Fibroblast of pulmonary artery (primary cell): ENCODE measurements around the gene IGSF22.

Source experiments
- DNase-seq: peaks from one replicate; pipeline ENCODE4 v3.0.0-alpha.2; 2010; ENCODE audit warnings: low read depth
- H3K4me3 ChIP-seq: replicated peaks from 2 replicates; pipeline ENCODE4 v1.5.1; 2011; ENCODE audit warnings: low read depth, mild to moderate bottlenecking, control low read depth, low read length, moderate library complexity
- TF ChIP-seq, protein P1 (sequence below): IDR thresholded peaks from 2 replicates; pipeline ENCODE4 v1.5.1; 2011; ENCODE audit warnings: mild to moderate bottlenecking, control low read depth, low read length, inconsistent platforms; ENCODE audit errors: missing control alignments

Gene IGSF22

DNA sequence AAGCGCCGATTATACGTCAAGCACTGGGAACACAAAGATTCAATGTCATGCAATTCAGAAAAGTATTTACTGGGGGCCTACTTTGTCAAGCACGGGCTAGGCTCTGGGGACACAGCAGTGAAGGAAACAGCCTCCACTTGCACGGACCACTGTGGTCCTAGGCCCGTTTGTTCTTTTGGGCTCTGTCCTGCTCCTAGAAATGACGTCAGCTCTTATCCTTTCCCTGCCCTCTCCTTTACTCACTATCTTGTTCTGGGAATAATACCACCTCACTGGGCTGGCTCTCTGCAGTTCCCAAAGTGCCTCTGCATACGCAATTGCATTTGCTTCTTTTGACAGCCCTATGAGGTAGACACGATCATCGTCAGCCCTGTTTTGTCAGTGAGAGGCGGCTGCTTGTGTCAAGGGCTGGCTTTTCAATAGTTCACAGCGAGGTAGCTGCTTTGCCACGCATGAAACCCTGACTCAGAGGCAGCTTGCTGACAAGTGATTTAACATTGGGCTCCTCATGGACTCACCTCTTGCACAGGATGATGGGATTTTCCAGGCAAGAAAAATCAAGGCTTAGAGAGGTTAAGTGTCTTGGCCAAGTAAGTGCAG, 22.9 kb upstream of the IGSF22 start:
- TF ChIP-seq, protein P1, sequence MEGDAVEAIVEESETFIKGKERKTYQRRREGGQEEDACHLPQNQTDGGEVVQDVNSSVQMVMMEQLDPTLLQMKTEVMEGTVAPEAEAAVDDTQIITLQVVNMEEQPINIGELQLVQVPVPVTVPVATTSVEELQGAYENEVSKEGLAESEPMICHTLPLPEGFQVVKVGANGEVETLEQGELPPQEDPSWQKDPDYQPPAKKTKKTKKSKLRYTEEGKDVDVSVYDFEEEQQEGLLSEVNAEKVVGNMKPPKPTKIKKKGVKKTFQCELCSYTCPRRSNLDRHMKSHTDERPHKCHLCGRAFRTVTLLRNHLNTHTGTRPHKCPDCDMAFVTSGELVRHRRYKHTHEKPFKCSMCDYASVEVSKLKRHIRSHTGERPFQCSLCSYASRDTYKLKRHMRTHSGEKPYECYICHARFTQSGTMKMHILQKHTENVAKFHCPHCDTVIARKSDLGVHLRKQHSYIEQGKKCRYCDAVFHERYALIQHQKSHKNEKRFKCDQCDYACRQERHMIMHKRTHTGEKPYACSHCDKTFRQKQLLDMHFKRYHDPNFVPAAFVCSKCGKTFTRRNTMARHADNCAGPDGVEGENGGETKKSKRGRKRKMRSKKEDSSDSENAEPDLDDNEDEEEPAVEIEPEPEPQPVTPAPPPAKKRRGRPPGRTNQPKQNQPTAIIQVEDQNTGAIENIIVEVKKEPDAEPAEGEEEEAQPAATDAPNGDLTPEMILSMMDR = no peak
- peak; percentile 42 for DNase-seq

DNA sequence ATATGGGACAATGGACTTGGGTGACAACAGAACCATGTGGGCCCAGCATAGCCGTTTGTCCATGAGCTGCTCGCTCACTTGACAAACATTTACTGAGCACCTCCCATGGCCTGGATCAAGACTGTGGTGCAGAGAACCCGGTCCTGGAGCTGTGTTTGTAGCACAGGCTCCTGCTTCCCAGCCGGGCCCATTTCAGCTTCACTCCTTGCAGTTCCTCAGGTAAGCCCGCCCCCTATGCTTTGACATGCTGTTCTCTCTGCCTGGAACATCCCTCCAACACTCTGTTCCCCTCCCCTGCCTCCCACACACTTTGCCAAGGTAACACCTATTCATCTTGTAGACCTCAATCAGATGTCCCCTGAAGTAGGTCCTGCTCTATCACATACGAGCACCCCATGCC, 19.3 kb upstream of the IGSF22 start:
- no peak for DNase-seq
- TF ChIP-seq, protein P1 = no peak
- no peak overlapping the region for H3K4me3 ChIP-seq

More for the DNA sequence above, 22.9 kb upstream of the IGSF22 start:
- no peak overlapping the region for H3K4me3 ChIP-seq

DNA sequence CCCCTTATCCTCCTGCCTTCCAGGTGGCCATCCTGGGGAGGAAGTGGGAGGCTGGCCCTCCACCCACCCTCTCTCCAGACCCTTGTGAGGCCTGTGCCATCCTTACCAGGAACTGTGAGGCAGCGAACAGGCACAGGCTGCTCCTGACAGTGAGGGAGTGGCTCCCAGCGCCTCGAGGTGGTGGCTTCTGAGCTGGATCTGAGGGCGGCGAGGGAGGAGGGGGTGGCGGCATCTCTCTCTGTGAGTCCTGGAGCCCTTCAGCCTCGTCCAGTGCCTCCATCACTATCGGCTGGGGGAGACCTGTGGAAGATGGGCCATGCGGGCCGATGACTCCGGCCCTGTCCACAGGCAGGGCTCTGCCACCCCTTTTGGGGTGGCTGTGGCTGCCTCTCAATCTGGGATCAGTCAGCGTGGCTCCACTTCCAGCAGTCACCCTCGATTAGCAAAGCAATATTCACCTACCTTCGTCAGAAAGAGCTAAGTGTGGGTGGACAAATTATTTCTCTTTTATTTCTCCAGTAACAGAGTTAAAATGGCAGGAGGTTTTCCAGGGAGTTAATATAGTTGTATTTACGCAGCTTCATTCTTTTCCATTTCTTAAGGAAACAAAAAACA, 18.0 kb upstream of the IGSF22 start:
- DNase-seq = no peak
- H3K4me3 ChIP-seq = no peak overlapping the region
- TF ChIP-seq, protein P1 = no peak

DNA sequence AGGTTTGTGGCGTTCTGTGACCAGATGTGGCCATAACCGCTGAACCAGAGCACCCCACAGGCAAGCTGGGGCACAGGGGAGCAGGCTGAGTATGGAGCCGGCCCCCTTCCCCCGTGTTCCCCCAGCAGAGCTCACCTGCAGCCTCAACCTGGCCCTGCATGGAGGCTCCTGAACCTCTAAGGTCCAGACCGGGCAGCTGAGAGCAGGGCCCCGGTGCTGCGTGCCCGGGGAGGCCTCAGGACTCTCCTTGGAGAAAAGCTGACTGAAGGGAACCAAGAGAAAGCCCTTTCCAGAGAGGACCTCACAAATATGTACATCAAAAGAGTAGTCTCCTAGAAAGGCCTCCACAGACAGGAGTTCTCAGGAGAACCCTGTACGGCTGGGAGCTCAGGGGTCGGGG, 17.4 kb upstream of the IGSF22 start:
- TF ChIP-seq, protein P1 = no peak
- no peak for DNase-seq
- no peak overlapping the region for H3K4me3 ChIP-seq

DNA sequence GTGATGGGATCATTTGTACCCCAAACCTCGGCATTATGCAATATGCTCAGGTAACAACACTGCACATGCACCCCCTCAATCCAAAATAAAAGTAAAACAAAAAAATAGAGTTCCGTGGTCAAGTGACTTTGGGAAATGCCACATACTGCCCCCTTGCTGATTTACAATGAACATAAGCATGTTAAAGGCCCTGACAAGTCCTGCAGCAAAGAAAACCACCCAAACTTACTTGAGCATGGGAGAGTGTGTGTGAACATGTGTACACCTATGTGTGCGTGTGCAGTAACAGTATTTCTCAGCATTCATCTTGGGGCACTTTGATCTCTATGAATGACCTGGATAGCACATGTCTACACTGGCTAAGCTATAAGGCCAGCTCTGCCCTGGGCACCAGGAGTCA, 15.8 kb upstream of the IGSF22 start:
- DNase-seq = no peak
- TF ChIP-seq, protein P1 = no peak
- no peak overlapping the region for H3K4me3 ChIP-seq

DNA sequence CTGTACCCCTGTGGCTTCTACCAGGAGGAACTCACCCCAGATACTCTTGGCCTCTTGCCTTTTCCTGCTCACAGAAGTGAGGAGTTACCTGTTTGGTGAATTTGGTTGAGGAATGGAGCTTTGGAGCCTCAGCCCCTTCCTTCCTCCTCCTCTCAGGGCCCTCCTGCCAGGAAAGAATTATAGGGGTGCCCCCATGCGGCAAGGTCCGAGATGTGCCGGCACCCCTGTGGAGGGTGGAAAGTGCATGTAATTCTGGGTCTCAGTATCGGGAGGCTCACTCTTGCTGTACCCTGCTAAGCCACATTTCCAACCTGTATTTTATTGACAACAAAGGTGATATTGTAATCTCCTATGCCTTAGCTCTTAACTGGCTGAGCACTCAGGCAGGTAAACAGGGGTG, 13.7 kb upstream of the IGSF22 start:
- no peak overlapping the region for H3K4me3 ChIP-seq
- TF ChIP-seq, protein P1 = no peak
- no peak for DNase-seq

DNA sequence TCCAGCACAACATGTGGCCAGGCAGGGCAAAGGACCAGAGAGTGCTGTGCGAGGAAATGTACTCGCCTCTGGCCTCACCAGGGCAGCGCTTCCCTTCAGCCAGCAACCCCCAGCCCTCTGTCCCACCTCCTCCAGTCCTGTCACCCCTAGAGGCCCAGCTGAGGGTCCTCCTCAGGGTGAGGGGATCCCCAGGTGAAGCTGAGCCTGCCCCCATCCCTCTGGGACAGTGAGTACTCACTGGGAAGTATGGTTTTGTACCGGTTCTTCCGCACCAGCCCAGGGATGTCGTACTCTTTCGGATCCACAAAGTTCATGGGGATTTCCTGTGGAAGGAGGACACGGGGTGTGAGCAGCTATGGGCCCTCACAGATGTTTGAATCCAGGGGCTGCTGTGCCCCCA, 11.7 kb upstream of the IGSF22 start:
- DNase-seq = no peak
- TF ChIP-seq, protein P1 = no peak
- H3K4me3 ChIP-seq = no peak overlapping the region
